ENCODE measurements around the gene ABCB11. TPM values are rescaled to one million over a fixed set of nuclear protein-coding genes. Genes with fewer than 3 reads are reported as not detected.
"Not testable (repeated sequence)": the region's sequence is repeated elsewhere in the genome, so short reads cannot be mapped to it uniquely, and the experiment has no call there.

ABCB11 gene
- total RNA-seq, 4 donors from 2014 or later, result 0.10 to 0.24 (median 0.12) TPM; not detected in 1

DNA sequence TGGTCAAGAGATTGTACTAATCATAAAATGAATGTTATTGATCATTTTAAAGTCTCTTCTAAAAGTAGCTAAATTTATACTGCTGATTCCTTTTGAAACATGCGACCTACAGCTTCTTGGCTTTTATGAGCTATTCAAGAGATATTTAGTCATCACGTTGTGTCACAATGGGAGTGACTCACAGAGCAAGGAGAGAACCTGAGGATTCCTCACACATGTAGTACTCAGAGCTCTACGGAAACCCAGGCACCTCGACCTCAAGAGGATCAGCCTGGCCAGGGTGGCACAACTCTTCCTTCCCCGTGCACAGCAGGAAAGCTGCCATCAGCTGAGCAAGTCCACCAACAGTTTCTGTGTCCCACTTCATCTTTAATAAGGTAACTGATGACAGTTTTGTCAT lies 38.2 kb upstream of the ABCB11 start, which contains the start of gene DHRS9:
TSS of gene DHRS9 (plus strand) at position 223 of the 400 bp plus-strand sequence. CDS start 12,019 bp downstream, outside the sequence.
- Histone ChIP-seq H3K27me3 (no peaks in the 10 kb centered on the region), H3K36me3 (no peaks in the 10 kb centered on the region), H3K9me3 (no peaks in the 10 kb centered on the region), H3K4me3 (no peak within 1 kb of the TSS), H3K4me1 (no peaks in the 10 kb centered on the region), H3K27ac (no peak within 1 kb of the TSS)
- TF ChIP-seq POLR2A (IDR thresholded peaks at IDR 0.05), result no peak
- in situ Hi-C loops (cut with MboI; ENCODE audit: low sequenced_read_pairs in 4 of 4), result no loop called here
- ATAC-seq (no peak), DNase-seq (no peak)
- intact Hi-C loops (cut with DNase I; ENCODE audit: low total_unique reads), result no loop called here

DNA sequence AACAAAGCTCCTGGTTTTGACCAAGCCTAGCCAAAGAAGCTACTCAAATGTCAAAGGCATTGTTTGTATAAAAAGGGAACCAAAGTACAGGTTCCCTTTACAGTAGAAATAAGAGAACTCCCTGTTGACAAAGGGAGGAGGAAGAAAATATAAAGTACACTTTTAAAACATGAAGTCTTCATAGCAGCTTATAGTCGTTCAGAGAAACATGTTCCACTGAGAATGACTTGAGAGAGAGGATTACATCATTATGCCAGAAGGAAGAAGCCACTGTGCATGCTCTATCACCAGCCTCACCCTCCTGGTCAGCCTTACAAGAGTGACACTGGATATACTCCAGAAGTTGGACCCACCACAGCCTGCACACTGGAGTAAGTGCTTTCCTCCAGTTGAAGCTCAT lies 35.8 kb upstream of the ABCB11 start:
- Histone ChIP-seq H3K36me3 (no peaks in the 10 kb centered on the region), H3K4me3 (no peak overlapping the region), H3K9me3 (no peaks in the 10 kb centered on the region), H3K27me3 (no peaks in the 10 kb centered on the region), H3K4me1 (no peaks in the 10 kb centered on the region), H3K27ac (no peak overlapping the region)
- TF ChIP-seq, protein P1, sequence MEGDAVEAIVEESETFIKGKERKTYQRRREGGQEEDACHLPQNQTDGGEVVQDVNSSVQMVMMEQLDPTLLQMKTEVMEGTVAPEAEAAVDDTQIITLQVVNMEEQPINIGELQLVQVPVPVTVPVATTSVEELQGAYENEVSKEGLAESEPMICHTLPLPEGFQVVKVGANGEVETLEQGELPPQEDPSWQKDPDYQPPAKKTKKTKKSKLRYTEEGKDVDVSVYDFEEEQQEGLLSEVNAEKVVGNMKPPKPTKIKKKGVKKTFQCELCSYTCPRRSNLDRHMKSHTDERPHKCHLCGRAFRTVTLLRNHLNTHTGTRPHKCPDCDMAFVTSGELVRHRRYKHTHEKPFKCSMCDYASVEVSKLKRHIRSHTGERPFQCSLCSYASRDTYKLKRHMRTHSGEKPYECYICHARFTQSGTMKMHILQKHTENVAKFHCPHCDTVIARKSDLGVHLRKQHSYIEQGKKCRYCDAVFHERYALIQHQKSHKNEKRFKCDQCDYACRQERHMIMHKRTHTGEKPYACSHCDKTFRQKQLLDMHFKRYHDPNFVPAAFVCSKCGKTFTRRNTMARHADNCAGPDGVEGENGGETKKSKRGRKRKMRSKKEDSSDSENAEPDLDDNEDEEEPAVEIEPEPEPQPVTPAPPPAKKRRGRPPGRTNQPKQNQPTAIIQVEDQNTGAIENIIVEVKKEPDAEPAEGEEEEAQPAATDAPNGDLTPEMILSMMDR (IDR thresholded peaks at IDR 0.05 in 4 of 5, conservative IDR thresholded peaks at IDR 0.05 in 1 of 5), result no peak
- no peak for TF ChIP-seq POLR2A (IDR thresholded peaks at IDR 0.05)
- ATAC-seq (no peak), DNase-seq (no peak)
- intact Hi-C loops (cut with DNase I; ENCODE audit: low total_unique reads) (no loop called here), in situ Hi-C loops (cut with MboI; ENCODE audit: low sequenced_read_pairs in 4 of 4) (no loop called here)

DNA sequence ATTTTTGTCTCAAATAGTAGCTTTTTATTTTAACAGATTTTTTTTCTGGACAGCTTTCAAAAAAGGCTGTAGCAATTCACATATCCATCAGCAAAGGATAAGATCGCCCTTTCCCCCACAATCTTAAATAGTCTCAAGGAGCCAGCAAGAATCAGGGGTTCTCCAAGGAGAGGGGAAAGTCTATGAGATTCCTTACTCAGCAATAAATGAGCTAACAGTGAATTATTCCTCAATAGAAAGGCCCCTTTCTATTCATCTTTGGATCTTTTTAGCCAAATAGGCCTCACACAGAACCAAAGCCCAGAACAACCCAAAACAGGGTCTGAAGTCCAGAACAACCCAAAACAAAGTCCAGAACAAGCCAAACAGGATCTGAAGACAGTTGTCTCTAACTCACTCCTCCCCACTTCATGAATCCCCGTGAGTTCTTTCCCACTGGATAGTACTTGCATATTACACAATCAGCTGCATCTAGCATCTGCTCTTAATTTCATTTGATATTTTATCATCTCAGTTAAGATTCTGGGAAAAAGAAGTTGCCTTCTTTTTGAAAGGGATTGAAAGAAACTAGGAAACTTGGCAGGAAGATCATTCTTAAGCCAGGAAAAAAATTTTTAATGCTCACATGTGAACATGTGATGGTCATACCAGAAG lies 34.9 kb upstream of the ABCB11 start:
- ATAC-seq (no peak), DNase-seq (no peak)
- Histone ChIP-seq H3K27me3 (no peaks in the 10 kb centered on the region), H3K27ac (no peak overlapping the region), H3K4me1 (no peaks in the 10 kb centered on the region), H3K9me3 (no peaks in the 10 kb centered on the region), H3K36me3 (no peaks in the 10 kb centered on the region), H3K4me3 (no peak overlapping the region)
- intact Hi-C loops (cut with DNase I; ENCODE audit: low total_unique reads) (no loop called here), in situ Hi-C loops (cut with MboI; ENCODE audit: low sequenced_read_pairs in 4 of 4) (no loop called here)
- no peak for TF ChIP-seq POLR2A (IDR thresholded peaks at IDR 0.05)
- TF ChIP-seq, protein P1 (IDR thresholded peaks at IDR 0.05 in 4 of 5, conservative IDR thresholded peaks at IDR 0.05 in 1 of 5), result no peak

DNA sequence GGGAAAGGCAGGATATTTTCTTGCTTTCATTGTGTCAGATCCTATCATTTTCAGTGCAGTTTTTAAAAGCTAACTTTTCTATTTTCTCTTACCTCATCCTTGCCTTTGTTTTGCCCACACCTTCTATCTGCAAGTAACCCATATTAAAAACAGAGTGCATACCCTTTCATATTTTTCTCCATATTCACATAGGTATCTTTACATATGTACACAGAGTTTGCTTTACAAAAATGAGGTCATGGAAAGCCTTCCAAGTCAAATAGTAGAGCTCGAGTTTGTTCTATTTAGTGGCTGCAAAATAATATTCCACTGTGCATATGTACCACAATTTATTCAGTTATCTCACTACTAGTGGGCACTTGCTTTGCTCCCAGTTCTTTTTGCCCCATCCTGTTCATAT lies 34.3 kb upstream of the ABCB11 start:
- ATAC-seq (no peak), DNase-seq (no peak)
- no peak for TF ChIP-seq POLR2A (IDR thresholded peaks at IDR 0.05)
- TF ChIP-seq, protein P1 (IDR thresholded peaks at IDR 0.05 in 4 of 5, conservative IDR thresholded peaks at IDR 0.05 in 1 of 5), result no peak
- H3K36me3 ChIP-seq, result no peaks in the 10 kb centered on the region
- H3K4me3 ChIP-seq, result no peak overlapping the region
- no peak overlapping the region for H3K27ac ChIP-seq
- no peaks in the 10 kb centered on the region for H3K4me1 ChIP-seq
- no peaks in the 10 kb centered on the region for H3K27me3 ChIP-seq
- no peaks in the 10 kb centered on the region for H3K9me3 ChIP-seq
- in situ Hi-C loops (cut with MboI; ENCODE audit: low sequenced_read_pairs in 4 of 4), result no loop called here
- intact Hi-C loops (cut with DNase I; ENCODE audit: low total_unique reads), result no loop called here

DNA sequence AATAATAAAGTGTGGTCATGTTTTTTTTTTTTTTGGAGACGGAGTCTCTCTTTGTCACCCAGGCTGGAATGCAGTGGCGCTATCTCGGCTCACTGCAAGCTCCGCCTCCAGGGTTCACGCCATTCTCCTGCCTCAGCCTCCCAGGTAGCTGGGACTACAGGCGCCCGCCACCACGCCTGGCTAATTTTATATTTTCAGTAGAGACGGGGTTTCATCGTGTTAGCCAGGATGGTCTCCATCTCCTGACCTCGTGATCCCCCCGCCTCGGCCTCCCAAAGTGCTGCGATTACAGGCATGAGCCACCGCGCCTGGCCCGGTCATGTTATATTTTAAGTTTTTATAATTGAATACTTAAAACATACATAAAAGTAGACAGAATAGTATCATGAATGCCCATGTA lies 33.1 kb upstream of the ABCB11 start:
- not testable (repeated sequence) for H3K27ac ChIP-seq

DNA sequence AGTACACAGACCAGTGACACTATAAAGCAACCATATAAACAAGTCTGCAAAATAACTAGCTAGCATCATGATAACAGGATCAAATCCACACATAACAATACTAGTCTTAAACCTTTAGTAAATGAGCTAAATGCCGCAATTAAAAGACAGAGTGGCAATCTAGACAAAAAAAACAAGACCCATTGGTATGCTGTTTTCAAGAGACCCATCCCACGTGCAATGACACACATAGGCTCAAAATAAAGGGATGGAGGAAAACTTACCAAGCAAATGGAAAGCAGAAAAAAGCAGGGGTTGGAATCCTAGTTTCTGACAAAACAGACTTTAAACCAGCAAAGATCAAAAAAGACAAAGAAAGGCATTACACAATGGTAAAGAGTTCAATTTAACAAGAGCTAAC lies 23.5 kb upstream of the ABCB11 start:
- DNase-seq, result not testable (repeated sequence)

More for the DNA sequence above, 33.1 kb upstream of the ABCB11 start:
- in situ Hi-C loops (cut with MboI; ENCODE audit: low sequenced_read_pairs in 4 of 4); H3K9me3 ChIP-seq; H3K4me3 ChIP-seq; DNase-seq; intact Hi-C loops (cut with DNase I; ENCODE audit: low total_unique reads); H3K27me3 ChIP-seq; H3K4me1 ChIP-seq; H3K36me3 ChIP-seq; ATAC-seq: not testable (repeated sequence)

More for the DNA sequence above, 23.5 kb upstream of the ABCB11 start:
- H3K27ac ChIP-seq; in situ Hi-C loops (cut with MboI; ENCODE audit: low sequenced_read_pairs in 4 of 4); H3K9me3 ChIP-seq; H3K4me3 ChIP-seq; H3K4me1 ChIP-seq; intact Hi-C loops (cut with DNase I; ENCODE audit: low total_unique reads); H3K36me3 ChIP-seq; ATAC-seq; H3K27me3 ChIP-seq: not testable (repeated sequence)

All from gastrocnemius medialis (tissue), 4 donors.